GM21526 (cell line): ENCODE measurements around the gene NOBOX.
"Not testable (repeated sequence)": the region's sequence is repeated elsewhere in the genome, so short reads cannot be mapped to it uniquely, and the experiment has no call there.

ENCODE experiments used
- ATAC-seq: cut with Tn5 transposase; IDR thresholded peaks from one replicate; pipeline ENCODE4 v1.9.1; 2021; ENCODE audit warnings: moderate library complexity; ENCODE audit not compliant: unreplicated experiment, low FRiP score

The NOBOX gene

DNA sequence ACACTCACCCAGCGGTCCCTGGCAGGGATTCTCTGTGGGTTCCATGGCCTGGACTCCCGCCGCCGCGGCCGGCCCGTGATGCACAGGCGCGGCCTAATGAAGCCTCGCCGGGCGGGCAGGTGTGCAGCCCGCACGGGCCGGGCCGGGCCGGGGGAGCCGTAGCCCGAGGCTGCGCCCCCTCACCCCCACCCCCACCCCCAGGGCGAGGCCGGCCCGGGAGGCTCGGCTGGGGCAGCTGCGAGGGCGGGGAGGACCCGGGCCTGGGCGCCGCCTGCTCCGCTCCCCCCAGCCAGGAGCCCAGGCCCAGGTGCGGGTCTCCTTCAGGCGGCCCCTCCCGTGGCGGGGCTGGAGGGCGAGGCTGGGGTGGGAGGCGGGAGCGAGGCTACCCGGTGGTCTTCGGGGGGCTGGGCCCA, at the start of gene NOBOX:
Gene NOBOX, minus strand, starts transcription at position 45 of the 413 bp plus-strand sequence.
- no peak for ATAC-seq

DNA sequence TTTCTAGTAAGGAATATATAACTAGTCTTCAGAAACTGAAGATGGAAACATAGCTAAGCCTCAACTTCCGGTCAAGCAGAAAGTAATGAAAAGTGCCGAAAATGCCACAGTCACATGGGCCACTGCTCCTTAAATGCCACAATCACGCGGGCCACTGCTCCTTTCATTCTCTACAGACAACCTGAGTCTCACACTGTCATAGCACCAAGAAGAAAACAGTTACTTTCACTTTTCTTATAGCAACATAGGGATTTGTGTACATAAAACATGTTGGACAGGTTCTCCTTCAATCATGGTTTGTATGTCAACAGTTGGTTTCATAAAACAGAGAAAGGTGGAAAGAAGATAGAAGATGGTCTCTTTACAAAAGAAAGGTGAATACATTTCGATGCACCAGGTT, 48.6 kb upstream of the NOBOX start:
- peak; percentile 71 for ATAC-seq

DNA sequence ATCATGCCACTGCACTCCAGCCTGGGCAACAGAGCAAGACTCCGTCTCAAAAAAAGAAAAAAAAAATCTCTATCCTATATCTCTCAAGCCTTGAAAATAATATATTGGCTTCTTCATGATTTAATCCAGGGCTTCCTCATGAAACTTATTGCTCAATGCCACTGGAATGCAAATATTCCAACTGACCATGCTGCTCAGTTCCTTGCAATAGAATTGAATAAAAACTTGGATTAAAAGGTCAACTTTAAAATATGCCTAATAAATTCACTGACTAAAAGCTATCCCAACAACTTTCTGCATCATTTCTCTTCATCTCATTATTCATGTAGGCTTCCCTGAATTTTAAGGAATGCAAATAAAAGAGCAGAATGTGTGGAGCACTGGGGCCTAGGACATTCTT, 42.1 kb upstream of the NOBOX start:
- no peak for ATAC-seq

DNA sequence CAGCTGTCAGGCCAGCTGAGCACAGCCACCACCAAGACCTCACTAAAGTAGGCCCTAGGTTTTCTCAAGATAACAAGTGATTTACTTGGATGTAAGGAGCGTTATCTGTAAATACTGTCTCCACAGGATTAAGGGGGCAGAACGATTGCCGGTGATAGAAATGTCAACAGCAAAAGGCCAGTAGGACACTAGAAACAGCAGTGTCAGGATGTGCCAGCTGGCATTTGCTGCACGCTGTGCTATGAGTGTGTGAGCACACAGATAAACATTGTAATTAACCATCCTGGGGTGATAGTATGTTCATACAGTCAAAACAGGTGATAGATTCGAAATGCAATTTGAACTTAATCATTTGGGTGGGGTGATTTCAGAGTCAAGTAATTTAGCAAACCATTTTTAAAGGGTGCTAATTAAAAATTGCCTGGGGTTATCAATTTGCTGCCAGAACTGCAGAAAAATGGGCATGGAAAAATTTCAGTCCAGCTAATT, 36.3 kb upstream of the NOBOX start:
- no peak for ATAC-seq

DNA sequence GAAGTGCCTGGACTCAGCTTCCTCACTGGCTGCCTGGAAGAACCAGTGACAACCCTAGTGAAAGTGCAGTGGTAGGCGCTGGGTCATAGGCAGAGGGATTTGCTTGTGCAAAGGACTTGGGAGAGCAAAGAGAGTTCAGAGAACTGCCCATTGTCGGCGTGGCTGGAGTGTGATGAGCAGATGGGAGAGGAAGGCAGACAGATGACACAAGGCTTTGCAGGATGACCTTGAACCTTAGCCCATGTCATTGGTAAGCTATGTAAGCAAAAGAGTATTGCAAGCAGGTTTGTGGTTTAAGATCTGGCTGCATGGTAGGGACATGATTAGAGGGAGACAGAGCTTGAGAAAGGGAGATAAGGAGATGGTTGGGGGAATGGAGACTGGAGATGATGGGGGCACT, 35.3 kb upstream of the NOBOX start:
- no peak for ATAC-seq

DNA sequence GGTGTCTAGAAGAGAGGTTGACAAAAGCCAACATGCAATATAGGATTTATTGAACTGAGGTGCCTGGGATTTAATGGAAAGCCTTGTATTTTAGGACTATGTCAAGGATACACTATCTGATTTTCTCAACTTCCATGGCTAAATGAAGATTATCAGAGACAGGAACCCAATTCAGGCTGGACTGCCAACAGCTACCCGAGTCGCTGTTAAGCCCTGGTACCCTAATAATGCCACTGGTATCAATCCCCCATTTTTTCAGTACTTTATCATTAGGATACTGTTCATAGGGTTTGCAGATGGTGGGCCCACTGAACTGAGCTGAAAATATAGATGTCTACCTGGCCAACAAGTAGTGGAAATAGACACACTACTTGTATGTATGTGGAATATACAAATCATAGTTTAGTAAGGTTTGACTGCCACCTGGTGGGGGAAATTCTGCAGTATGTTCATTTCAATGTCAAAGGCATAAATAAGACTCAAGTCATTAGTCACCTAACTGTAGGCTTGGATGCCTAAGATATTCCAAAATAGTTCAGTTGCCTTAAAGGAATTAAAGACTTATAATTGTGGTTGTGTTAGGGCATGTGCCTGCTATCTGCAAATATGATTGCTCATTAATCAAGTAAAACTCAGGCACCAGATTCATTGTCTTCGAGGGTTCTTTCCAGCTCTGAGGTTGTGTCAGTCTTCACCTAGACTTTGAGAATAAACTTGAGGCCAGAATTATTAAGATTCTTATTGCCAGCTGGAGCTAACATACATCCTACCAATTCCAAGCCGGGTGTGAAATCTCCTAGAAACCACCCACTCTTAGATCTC, 34.1 kb upstream of the NOBOX start:
- ATAC-seq = peak; percentile 68

DNA sequence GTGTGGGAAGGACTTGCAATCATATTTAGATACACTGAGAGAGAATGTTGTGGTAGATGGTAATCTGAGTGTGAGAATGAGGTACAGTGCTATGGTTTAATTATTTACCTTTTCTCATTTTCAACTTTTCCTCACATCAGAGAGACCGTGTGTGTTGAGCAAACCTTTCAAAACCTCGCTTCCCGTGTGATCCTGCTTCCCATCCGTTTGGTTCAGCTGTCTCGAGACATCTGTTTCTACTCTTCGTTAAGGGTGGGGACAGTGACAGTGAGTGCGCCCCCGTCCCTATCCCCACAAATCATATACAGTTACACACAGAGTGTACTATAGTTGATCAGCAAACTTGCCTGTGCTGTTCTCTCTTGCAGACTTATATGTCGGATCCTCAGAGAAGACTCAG, 33.0 kb upstream of the NOBOX start:
- ATAC-seq = no peak

DNA sequence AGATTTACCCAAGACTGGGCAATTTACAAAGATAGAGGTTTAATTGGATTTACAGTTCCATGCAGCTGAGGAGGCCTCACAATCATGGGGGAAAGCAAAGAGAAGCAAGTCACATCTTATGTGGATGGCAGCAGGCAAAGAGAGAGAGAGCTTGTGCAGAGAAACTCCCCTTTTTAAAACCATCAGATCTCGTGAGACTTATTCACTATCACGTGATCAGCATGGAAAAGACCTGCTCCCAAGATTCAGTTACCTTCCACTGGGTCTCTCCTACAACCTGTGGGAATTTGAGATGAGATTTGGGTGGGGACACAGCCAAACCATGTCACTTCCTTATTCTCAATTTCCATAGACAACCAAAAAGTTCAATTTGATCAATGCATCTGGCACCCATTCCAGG, 24.9 kb upstream of the NOBOX start:
- no peak for ATAC-seq

DNA sequence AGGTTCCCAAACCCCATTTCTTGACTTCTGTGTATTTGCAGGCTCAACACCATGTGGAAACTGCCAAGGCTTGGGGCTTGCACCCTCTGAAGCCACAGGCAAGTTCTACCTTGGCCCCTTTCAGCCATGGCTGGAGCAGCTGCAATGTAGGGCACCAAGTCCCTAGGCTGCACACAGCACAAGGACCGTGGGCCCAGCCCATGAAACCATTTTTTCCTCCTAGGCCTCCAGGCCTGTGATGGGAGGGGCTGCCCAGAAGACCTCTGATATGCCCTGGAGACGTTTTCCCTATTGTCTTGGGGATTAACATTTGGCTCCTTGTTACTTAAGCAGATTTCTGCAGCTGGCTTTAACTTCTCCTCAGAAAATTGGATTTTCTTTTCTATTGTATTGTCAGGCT, 24.0 kb upstream of the NOBOX start:
- not testable (repeated sequence) for ATAC-seq

DNA sequence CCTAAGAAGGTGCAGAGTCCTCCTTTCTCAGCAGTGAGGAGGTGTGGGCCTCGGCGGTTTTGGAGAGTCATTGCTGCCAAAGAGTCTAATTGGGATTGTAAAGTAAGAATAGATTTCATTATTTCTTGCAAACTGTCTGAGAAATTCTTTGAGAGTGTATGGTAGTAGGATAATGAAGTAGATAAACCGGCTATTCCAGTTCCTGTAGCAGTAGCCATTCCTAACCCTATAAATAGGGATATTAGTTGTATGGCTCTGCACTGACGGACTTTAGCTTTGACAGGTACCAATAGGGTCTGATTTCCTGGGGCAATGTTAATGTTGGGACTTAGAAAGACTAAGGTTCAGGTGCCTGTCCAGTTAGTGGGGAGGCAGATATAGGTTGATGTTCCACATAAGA, 15.4 kb upstream of the NOBOX start:
- ATAC-seq = not testable (repeated sequence)

DNA sequence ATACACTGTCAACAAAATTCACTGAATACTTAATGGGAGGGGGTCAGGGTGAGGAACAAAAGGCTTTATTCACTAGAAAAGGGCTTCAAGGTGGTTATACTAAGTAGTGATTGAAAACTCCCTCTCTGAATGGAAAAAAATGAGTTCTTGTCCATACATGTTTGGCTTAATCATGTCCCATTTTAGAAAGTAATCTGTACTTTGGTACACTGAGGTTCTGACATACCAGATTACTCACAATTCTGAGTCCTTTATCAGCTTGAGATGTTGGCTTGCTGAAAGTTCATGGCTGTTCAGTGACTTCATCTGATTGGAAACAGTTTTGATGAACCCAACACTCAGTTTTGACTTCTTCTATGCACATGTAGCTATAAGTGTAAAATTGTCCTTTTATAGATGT, 12.8 kb upstream of the NOBOX start:
- no peak for ATAC-seq

DNA sequence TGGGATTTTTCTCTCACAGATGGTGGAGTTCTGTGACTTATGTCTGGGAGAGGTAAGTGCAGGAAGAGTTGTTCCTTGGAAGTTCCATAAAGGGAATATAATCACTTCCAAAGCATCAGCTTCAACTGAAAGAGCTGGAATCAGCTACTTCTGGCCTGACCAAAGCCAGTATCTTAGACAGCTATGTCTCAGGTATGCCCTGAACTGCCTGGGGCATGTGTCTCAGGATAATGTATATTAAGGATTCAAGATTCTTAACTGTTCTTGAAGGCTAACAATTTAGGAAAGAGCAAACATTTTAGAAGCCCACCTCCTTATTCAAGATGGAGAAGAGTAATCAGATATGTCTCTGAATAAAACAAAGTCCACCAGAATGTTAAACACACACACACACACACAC, 12.4 kb upstream of the NOBOX start:
- ATAC-seq = no peak

DNA sequence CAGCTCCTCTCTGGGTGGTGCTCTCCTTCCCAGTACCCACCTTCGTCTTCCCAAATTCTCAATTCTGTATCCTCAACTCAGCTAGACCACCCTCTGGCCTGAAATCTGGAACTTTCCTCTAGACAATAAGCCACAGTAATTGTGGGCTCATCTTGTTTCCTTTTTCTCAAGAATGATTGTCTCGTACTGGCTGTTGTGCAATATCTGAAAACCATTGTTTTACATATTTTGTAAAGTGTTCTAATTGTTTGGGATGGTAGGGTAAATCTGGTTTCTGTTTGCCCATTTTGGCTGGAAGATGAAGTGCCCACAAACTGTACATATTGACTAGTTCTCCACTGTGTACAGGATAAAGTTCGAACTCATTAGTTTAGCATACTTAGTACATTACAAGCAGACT, 11.3 kb upstream of the NOBOX start:
- no peak for ATAC-seq

DNA sequence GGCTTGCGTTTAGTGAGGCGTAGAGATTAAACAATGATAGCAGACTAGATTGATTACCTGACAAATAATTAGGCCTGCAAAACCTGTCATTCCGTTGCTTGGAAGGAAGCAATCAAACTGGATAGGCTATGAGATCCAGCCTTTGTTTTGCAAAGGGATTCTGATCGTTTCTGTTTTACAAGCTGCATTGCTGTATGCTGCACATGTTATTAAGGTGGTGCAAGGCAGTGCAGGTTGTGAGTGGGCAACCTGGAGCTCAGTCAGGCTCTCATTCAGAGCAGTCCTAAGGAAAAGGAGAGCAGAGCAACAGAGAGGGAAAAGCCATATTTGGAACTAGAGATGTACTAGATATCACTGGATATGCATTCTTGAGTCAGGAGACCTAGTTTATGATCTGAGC, 6.9 kb upstream of the NOBOX start:
- no peak for ATAC-seq

DNA sequence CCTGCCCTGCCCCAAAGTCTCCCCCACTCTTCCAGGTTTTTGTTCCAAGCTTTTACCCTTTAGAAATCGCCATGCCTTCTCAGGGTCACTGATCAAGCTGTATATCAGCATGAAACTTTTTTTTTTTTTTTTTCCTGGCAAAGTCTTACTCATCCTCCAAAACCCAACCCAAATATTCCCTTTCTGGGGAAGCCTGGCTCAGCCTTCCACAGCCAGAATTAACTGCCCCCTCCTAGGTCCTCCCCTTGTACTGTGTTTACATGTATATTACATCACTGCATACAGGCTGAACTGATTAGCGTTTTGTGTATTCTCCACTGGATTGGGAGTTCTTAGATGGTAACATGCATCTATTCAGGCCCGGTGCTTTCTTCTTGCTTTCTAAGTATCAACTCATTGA, 4.6 kb upstream of the NOBOX start:
- ATAC-seq = no peak

DNA sequence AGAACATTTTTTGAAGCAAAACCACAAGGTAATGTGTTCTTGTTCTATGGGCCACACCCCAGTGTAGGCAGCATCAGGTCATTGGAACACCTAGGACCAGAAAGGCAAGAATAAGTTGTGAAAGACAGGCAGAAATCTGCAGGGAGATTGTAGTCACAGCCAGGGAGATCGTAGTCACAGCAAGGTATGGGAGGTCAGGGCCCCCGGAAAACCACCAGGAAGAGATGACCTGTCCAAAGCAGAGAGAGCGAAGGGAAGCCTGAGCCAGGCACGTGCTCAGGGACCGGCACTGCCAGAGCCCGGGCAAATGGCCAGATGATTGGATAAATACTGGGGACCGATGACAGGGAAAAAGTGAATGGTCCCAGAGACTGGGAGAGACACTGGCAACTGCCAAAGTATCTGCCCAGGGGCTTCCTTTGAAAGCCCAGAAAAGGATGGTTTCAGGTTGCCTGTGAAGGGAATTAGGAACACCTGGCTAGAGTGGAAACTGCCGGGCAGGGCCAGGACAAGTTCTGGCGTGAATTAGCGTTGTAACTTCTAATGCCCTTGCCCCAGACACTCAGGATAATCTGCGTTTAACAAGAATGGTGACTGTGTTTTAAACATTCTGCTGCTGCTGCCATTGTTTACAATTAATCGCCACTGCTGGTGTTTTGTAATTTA, 3.9 kb upstream of the NOBOX start:
- no peak for ATAC-seq

DNA sequence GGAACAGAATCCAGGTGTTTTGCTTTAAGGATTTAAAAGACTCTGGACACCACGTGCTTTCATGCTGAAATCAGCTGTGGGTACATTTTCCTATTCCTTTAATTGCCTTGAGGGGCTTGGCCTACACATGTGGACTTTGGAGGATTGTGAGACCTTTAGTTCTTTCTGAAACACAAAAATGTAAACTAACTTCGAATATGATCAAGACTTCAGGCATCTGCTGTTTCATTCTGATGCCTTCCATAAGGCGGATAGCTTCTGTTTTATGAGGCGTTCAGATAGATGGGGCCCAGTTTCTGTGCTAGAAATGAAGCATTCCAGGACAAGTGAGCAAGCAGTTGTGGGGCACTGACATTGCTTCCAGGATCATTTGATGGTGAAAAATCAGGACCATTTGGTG, 1.5 kb upstream of the NOBOX start:
- ATAC-seq = no peak

DNA sequence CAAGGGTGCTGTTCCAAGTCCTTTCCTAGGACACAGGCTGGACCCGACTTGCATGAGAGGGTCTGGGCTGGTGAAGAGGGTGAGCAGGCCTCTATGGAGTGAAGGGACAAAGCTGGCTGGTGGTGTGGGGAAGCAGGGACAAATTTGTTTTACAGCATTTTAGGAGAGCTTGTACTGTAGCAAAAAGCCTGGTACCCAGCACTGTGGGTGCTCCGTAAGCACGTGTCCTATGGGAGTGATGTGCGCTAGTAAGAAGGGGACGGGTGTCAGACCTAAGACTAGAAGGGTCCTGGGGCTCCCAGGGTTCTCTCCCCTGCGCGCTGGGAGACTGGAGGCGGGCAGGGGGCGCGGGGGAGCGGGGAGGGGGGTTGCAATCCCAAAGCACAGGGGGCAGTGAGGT, 391 bp downstream of the NOBOX start:
- ATAC-seq = no peak

DNA sequence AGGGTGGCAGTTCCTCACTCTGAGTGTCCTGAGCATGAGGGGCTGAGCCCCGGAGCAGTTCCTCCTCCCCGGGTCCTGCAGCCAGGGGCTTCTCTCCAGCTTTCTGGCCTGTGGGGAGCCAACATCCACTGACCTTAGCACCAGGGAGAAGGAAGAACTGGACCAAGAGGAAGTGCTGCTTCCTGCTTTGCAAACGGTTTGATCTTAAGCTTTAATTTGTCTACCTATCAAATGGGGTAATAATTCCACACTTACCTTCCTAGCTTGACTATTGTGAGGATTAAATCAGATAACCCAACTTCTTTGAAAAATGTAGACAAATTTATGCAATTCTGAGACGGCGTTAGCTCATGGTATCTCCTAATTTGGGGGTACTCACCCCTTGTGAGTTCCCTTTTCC, 2.0 kb downstream of the NOBOX start:
- ATAC-seq = no peak

DNA sequence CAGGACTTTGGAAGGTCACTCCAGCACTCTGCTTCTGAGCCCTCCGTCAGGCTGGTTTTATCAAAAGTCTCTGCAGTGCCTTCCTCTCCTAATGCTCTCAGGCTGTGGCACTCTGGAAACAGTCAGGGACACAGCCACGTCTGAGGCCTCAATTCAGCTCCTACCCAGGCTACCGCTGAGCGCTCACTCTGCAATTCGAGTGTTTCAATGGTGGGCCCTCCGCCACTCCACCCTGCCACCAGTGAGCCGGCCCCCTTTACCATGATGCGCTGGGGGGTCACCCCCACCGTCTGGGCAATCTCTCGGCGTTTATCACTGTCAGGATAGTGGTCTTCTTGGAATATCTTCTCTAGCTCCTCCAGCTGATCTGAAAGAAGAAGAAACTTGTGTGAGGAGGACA, 3.5 kb downstream of the NOBOX start:
- no peak for ATAC-seq

DNA sequence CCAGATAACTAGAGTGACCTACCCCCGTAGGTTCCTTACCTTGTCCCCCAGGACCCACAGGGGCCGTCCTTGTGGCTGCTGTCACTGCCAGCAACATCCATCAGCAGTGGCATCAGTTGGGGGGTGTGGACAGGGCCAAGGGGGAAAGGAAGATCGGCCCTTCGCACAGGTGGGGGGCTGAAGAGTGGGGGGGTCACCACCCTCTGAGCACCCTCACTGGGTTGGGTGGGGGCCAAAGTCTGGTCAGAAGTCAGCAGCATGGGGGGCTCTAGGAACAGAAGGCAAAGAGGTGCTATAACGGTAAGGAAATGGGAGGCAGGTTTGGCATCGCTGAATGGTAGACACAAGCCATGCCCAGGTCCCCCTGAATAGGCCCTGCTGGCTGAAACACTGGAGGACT, 4.6 kb downstream of the NOBOX start:
- no peak for ATAC-seq

DNA sequence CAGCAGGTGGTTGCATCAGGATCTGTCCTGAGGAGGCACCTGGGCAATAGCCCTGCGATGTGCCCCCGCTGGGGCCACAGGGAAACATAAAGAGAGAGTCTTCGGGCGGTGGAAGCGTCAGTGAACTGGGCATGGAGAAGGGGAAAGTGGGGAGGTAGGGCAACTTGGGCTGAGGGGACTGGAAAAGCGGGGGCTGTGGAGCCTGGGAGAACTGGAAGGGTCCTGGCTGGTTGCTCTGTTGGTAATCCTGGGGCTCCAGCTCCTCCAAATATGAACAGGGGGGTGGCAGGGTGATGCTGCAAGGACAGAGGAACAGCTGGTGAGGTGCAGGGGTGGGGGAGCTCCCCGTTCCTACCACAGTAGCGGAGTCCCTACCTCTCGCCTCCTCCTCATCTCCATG, 5.2 kb downstream of the NOBOX start:
- no peak for ATAC-seq
